OCI-LY7 (cell line): Measurements from ENCODE around the gene EPHA6.

Source experiments
- CTCF ChIP-seq: fragments of 200-600 bp; sonication (generic); conservative IDR thresholded peaks from 2 replicates; pipeline ENCODE4 v1.5.1; 2014; ENCODE audit warnings: mild to moderate bottlenecking, antibody characterized with exemption, low read length, moderate library complexity, mixed read lengths
- EZH2phosphoT487 ChIP-seq: fragments of 200-600 bp; sonication (generic); IDR thresholded peaks from 2 replicates; pipeline ENCODE4 v1.6.1; 2018; ENCODE audit warnings: low read depth, borderline replicate concordance, mild to moderate bottlenecking, mixed run types, antibody characterized with exemption, low read length, moderate library complexity, mixed read lengths

DNA sequence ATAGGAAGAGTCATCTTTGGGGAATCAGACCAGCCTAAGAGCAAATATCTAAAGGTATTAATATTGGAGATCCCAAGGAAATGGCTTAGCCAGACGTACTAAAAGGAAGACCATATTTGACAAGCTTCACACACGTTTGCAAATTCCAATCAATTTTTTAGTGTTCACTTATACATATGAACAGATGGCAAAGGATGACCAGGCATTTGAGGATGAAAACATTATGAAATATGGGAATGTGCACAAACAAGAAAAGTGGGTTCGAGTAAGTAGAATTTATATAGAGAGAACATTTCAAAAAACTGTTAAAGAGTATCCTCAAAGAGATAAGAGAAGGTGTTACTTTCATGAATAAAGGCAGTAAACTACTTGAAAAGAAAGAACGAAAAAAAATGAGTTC, 981.6 kb downstream of the EPHA6 start:
- TF ChIP-seq CTCF (no peak), EZH2phosphoT487 (no peak)
